KMS-11 (cell line): Measurements from ENCODE around the gene DPP10.

Source experiments
- H2AFZ ChIP-seq: fragments of 200-600 bp; sonication (generic); 2 replicates; pipeline ENCODE4 v1.6.1; 2016; ENCODE audit warnings: antibody characterized with exemption, mixed run types, low read depth
- H3K27ac ChIP-seq: fragments of 200-600 bp; sonication (generic); 2 replicates; pipeline ENCODE4 v1.6.1; 2016; ENCODE audit warnings: mild to moderate bottlenecking, mixed run types
- H3K27me3 ChIP-seq: fragments of 200-600 bp; sonication (generic); 2 replicates; pipeline ENCODE4 v1.6.1; 2017; ENCODE audit warnings: mild to moderate bottlenecking, low read depth, mixed run types, moderate library complexity; ENCODE audit not compliant: insufficient read depth
- H3K36me3 ChIP-seq: fragments of 200-600 bp; sonication (generic); 2 replicates; pipeline ENCODE4 v1.6.1; 2017; ENCODE audit warnings: mild to moderate bottlenecking, mixed run types; ENCODE audit not compliant: insufficient read depth
- H3K4me1 ChIP-seq: fragments of 200-600 bp; sonication (generic); 2 replicates; pipeline ENCODE4 v1.6.1; 2016; ENCODE audit warnings: mild to moderate bottlenecking, low read depth, mixed run types; ENCODE audit not compliant: poor library complexity, severe bottlenecking
- H3K4me2 ChIP-seq: fragments of 200-600 bp; sonication (generic); 2 replicates; pipeline ENCODE4 v1.7.0; 2016; ENCODE audit warnings: mild to moderate bottlenecking, mixed run types
- H3K4me3 ChIP-seq: fragments of 200-600 bp; sonication (generic); IDR thresholded peaks from 2 replicates; pipeline ENCODE4 v1.6.1; 2017; ENCODE audit warnings: low read depth, low read length, mixed read lengths; ENCODE audit not compliant: insufficient read depth
- H3K79me2 ChIP-seq: fragments of 200-600 bp; sonication (generic); 2 replicates; pipeline ENCODE4 v1.6.1; 2016; ENCODE audit warnings: low read depth, mixed run types; ENCODE audit not compliant: insufficient read depth
- H3K9ac ChIP-seq: fragments of 200-600 bp; sonication (generic); 2 replicates; pipeline ENCODE4 v1.6.1; 2016; ENCODE audit warnings: mild to moderate bottlenecking, mixed run types
- H4K20me1 ChIP-seq: fragments of 200-600 bp; sonication (generic); 2 replicates; pipeline ENCODE4 v1.6.1; 2016; ENCODE audit warnings: mild to moderate bottlenecking, mixed run types; ENCODE audit not compliant: insufficient read depth
- TF ChIP-seq, protein P1 (sequence below): fragments of 200-600 bp; sonication (generic); conservative IDR thresholded peaks from 2 replicates; pipeline ENCODE4 v1.6.1; 2017; ENCODE audit warnings: low read depth, mild to moderate bottlenecking, antibody characterized with exemption, low read length, moderate library complexity, mixed read lengths

The DPP10 gene

DNA sequence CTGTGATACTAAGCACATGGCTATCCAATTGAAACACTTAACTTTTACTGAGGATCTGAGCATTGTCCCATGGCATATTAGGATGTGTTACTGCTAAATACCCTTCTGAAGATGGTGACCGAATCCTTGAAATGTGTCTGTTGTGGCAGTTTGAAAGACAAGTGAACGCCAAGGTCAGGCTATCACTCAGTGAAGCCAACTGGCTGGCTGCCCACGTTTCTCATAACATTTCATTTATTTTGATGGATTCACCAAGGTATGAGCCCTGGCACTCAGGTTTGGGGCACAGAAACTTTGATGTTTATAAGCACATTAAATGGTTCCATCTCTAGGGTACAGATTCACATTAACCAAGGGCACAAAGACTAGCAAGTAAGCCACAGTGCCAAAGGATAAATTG, 850.3 kb downstream of the DPP10 start:
- Histone ChIP-seq H3K79me2 (no peaks in the 10 kb centered on the region), H3K27ac (no peak overlapping the region), H3K36me3 (no peaks in the 10 kb centered on the region), H3K4me2 (no peak overlapping the region), H3K4me3 (no peak overlapping the region), H3K9ac (no peak overlapping the region), H4K20me1 (no peaks in the 10 kb centered on the region), H3K27me3 (no peaks in the 10 kb centered on the region), H3K4me1 (no peaks in the 10 kb centered on the region), H2AFZ (no peak overlapping the region)
- TF ChIP-seq, protein P1, sequence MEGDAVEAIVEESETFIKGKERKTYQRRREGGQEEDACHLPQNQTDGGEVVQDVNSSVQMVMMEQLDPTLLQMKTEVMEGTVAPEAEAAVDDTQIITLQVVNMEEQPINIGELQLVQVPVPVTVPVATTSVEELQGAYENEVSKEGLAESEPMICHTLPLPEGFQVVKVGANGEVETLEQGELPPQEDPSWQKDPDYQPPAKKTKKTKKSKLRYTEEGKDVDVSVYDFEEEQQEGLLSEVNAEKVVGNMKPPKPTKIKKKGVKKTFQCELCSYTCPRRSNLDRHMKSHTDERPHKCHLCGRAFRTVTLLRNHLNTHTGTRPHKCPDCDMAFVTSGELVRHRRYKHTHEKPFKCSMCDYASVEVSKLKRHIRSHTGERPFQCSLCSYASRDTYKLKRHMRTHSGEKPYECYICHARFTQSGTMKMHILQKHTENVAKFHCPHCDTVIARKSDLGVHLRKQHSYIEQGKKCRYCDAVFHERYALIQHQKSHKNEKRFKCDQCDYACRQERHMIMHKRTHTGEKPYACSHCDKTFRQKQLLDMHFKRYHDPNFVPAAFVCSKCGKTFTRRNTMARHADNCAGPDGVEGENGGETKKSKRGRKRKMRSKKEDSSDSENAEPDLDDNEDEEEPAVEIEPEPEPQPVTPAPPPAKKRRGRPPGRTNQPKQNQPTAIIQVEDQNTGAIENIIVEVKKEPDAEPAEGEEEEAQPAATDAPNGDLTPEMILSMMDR, result no peak

DNA sequence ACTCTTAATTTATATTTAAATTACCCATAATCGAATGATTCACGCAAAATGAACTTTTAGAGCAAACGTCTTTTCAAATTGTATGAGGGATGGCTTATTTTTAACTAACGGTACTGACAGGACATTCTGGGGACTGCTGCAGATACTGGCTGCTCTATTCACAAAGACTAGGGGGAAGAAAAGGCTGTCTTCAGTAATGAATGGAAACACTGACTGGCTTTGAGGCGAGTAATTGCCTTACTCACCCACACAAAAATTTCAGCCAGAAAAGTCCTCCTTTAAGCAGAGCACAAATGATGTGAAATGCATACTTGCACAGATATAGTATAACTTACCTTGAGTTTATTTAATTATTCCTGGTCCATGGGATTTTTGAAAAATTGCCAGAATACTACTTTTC, 852.6 kb downstream of the DPP10 start:
- Histone ChIP-seq H3K4me2 (no peak overlapping the region), H3K27ac (no peak overlapping the region), H3K79me2 (no peaks in the 10 kb centered on the region), H3K36me3 (no peaks in the 10 kb centered on the region), H4K20me1 (no peaks in the 10 kb centered on the region), H3K9ac (no peak overlapping the region), H3K4me3 (no peak overlapping the region), H3K4me1 (no peaks in the 10 kb centered on the region), H3K27me3 (no peaks in the 10 kb centered on the region), H2AFZ (no peak overlapping the region)
- TF ChIP-seq, protein P1, result no peak

DNA sequence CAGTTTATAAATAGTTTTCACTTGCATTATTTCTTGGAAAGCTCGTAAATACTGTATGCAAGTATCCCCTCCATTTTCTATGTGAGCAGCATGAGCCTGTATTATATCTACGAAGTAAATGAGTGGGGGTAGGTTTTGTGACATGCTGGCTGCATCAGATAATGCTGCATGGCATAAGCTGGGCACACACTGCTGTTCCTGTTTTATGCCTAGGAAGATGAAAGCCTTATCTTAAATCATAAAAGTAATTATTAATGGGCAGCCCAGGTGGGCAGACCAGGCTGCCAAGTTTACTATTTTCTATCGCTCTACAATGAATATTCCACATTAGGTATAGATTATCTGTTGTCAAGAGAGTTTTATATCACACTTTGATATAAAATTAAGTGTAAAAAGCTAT, 854.6 kb downstream of the DPP10 start:
- Histone ChIP-seq H3K27ac (no peak overlapping the region), H3K4me3 (no peak overlapping the region), H4K20me1 (no peaks in the 10 kb centered on the region), H3K4me2 (no peak overlapping the region), H2AFZ (no peak overlapping the region), H3K79me2 (no peaks in the 10 kb centered on the region), H3K9ac (no peak overlapping the region), H3K27me3 (no peaks in the 10 kb centered on the region), H3K4me1 (no peaks in the 10 kb centered on the region), H3K36me3 (no peaks in the 10 kb centered on the region)
- TF ChIP-seq, protein P1, result no peak

- Histone ChIP-seq H3K27me3 (no peaks in the 10 kb centered on the region), H3K4me2 (no peak overlapping the region), H3K4me1 (no peaks in the 10 kb centered on the region), H3K4me3 (no peak overlapping the region), H3K36me3 (no peaks in the 10 kb centered on the region), H4K20me1 (no peaks in the 10 kb centered on the region), H3K27ac (no peak overlapping the region), H3K79me2 (no peaks in the 10 kb centered on the region), H2AFZ (no peak overlapping the region), H3K9ac (no peak overlapping the region)
- TF ChIP-seq, protein P1, result no peak
These were observed 856.8 kb downstream of the DPP10 start for GRCh38 chr2:115299199-115299598.
